B cell (primary cell): ENCODE measurements around the gene KICS2.

Experiments used
- CTCF ChIP-seq: fragments of 200-600 bp; IDR thresholded peaks from one replicate; pipeline ENCODE4 v1.8.0; 2022; ENCODE audit warnings: antibody characterized with exemption, mild to moderate bottlenecking
- EZH2 ChIP-seq: IDR thresholded peaks from 2 replicates; pipeline ENCODE4 v1.6.1; 2012; ENCODE audit warnings: borderline replicate concordance, low read depth, mild to moderate bottlenecking, moderate library complexity, low read length; ENCODE audit not compliant: insufficient read depth, poor library complexity, severe bottlenecking

- TF ChIP-seq EZH2 = no peak
- TF ChIP-seq CTCF = no peak
These were observed 16.6 kb downstream of the KICS2 start for GRCh38 chr12:64205542-64205941.
